Airway epithelial cell (primary cell): ENCODE measurements around the gene TM9SF2. TPM values are rescaled to one million over a fixed set of nuclear protein-coding genes. Genes with fewer than 3 reads are reported as not detected.

Source experiments
- total RNA-seq: library from RNA; depleted of rRNA; stranded (reverse); fragments of >200 nt; gene quantifications from 2 replicates; pipeline ENCODE4 v1.2.3, GENCODE V29; 2015

Gene TM9SF2, protein sequence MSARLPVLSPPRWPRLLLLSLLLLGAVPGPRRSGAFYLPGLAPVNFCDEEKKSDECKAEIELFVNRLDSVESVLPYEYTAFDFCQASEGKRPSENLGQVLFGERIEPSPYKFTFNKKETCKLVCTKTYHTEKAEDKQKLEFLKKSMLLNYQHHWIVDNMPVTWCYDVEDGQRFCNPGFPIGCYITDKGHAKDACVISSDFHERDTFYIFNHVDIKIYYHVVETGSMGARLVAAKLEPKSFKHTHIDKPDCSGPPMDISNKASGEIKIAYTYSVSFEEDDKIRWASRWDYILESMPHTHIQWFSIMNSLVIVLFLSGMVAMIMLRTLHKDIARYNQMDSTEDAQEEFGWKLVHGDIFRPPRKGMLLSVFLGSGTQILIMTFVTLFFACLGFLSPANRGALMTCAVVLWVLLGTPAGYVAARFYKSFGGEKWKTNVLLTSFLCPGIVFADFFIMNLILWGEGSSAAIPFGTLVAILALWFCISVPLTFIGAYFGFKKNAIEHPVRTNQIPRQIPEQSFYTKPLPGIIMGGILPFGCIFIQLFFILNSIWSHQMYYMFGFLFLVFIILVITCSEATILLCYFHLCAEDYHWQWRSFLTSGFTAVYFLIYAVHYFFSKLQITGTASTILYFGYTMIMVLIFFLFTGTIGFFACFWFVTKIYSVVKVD
- total RNA-seq = 89.0 and 97.0 TPM in 2 replicates

DNA sequence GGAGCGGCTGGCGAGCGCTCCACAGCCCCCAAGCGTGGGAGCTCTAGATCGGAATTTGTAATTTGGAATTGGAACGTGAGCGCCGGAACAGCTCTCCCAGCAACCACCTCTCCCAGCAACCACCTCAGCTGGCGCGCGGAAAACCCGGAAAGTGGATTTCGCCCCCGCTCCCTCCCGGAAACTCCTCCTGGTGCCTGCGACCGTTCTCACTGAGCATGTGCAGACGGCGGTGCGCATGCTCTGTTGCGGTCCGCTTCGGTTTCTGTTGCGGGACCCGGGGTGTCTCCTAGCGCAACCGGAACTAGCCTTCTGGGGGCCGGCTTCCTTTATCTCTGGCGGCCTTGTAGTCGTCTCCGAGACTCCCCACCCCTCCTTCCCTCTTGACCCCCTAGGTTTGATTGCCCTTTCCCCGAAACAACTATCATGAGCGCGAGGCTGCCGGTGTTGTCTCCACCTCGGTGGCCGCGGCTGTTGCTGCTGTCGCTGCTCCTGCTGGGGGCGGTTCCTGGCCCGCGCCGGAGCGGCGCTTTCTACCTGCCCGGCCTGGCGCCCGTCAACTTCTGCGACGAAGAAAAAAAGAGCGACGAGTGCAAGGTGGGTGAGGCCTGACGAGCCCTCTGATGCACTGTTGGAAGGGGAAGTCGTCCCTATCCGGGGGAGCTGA lies at the start of gene TM9SF2:
Gene TM9SF2 (plus strand): TSS at position 289 of the 664 bp plus-strand sequence. CDS start 135 bp downstream, at position 424.

DNA sequence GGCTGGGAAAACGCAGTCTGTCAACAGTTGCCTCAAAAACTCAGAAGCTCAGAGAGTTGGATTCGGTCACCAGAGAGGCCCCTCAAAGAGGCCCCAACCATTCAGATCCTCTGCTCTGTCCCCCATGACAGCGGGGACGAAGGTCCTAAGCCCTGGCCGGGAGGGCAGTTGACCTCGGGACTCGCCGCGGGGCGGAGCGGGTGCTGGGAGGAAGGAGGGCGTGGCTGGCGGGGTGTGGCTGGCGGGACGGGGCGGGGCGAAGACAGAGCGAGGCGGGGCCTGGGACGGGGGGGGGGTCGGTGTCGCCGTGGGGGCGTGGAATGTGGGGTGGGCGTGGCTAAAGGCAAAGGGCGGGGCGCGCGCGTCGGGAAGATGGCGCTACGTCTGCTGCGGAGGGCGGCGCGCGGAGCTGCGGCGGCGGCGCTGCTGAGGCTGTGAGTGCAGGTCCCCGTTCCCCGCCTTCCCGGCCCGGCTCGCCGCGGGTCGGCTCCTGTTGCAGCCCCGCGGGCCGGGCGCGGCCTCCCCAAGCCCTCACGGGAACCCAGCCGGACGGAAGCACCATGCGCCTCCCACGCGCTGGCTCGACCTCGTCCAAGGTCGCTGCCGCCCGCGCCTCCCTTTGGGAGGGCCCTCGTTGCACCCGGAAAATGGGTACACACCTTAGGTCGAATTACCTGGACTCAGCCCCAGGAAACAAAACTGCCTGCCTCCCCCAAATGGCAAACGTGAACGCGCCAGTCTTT lies 105.2 kb downstream of the TM9SF2 start, which contains the start of gene CLYBL:
Gene CLYBL (plus strand): TSS at position 367 of the 743 bp plus-strand sequence.

Other genes with a start within 250 kb of the TM9SF2 start
- gene GPR18, start 243.1 kb upstream of the TM9SF2 start, total RNA-seq = not detected in 2 replicates
- gene GPR183, start 194.1 kb upstream of the TM9SF2 start, total RNA-seq = 0.07 TPM in 1 of 2 replicates, not detected in the other
- 3.6 and 4.6 TPM in 2 replicates for gene CLYBL, start 105.2 kb downstream of the TM9SF2 start, total RNA-seq